K562 (cell line): ENCODE data around the gene INPP5K. TPM values are rescaled to one million over a fixed set of nuclear protein-coding genes. Genes with fewer than 3 reads are reported as not detected.

Experiments used
- ADNP ChIP-seq: fragments of 200-800 bp; sonication (Bioruptor generic); IDR thresholded peaks from 2 replicates; pipeline ENCODE4 v1.6.1; 2016; ENCODE audit warnings: missing genetic modification characterization, missing compliant biosample characterization
- CHD7 ChIP-seq: fragments of 200-600 bp; sonication (generic); IDR thresholded peaks from one replicate; pipeline ENCODE4 v1.6.1; 2012; ENCODE audit warnings: mild to moderate bottlenecking, low read depth, low read length, inconsistent platforms
- CREB1 ChIP-seq, 2 experiments: sonication (generic) in 1 of 2; formaldehyde crosslinking in 1 of 2; IDR thresholded peaks; 2 replicates each; pipeline versions ENCODE4 v1.6.1 to v1.8.0; 2012 to 2022; ENCODE audit warnings: inconsistent platforms in 1 of 2, mild to moderate bottlenecking in 1 of 2, missing genetic modification reagents in 1 of 2, moderate library complexity in 1 of 2
- CREM ChIP-seq: IDR thresholded peaks from 2 replicates; pipeline ENCODE4 v1.6.1; 2014; ENCODE audit warnings: antibody characterized with exemption, low read depth
- E4F1 ChIP-seq: fragments of 250-450 bp; sonication (Bioruptor Pico); IDR thresholded peaks from 2 replicates; pipeline ENCODE4 v1.5.0; 2021; ENCODE audit warnings: mild to moderate bottlenecking, borderline replicate concordance
- FOSL1 ChIP-seq: fragments of 200-800 bp; sonication (Bioruptor generic); conservative IDR thresholded peaks from 2 replicates; pipeline ENCODE4 v1.6.1; 2016; ENCODE audit warnings: missing genetic modification characterization, missing compliant biosample characterization
- FUS ChIP-seq: fragments of 200-400 bp; formaldehyde crosslinking; optimal IDR thresholded peaks from 2 replicates; pipeline ENCODE3; 2017; ENCODE audit warnings: low read depth, low read length
- NFE2L1 ChIP-seq: fragments of 450-650 bp; IDR thresholded peaks from 2 replicates; pipeline ENCODE4 v1.6.1; 2016; ENCODE audit warnings: missing genetic modification characterization, low read depth, mild to moderate bottlenecking, missing compliant biosample characterization, moderate library complexity, borderline replicate concordance
- PHF8 ChIP-seq: fragments of 200-600 bp; sonication (generic); IDR thresholded peaks from 2 replicates; pipeline ENCODE4 v1.6.1; 2012; ENCODE audit warnings: mixed run types, mild to moderate bottlenecking, inconsistent platforms, low read length, moderate library complexity, borderline replicate concordance
- RBM15 ChIP-seq: fragments of 200-400 bp; formaldehyde crosslinking; IDR thresholded peaks from 2 replicates; pipeline ENCODE4 v1.6.1; 2018; ENCODE audit warnings: mild to moderate bottlenecking, low read length, moderate library complexity; ENCODE audit not compliant: insufficient read depth
- STAG1 ChIP-seq: sonication (generic); formaldehyde crosslinking; IDR thresholded peaks from 2 replicates; pipeline ENCODE4 v1.5.0; 2020; ENCODE audit warnings: missing genetic modification reagents, borderline replicate concordance
- TAL1 ChIP-seq: fragments of 450-650 bp; IDR thresholded peaks from 2 replicates; pipeline ENCODE4 v1.6.1; 2016; ENCODE audit warnings: mild to moderate bottlenecking
- ZNF57 ChIP-seq: fragments of 450-650 bp; formaldehyde crosslinking; IDR thresholded peaks from 2 replicates; pipeline ENCODE4 v1.4.0; 2020; ENCODE audit warnings: mild to moderate bottlenecking, moderate library complexity
- polyA plus RNA-seq, 8 experiments: library from polyadenylated mRNA; depleted of rRNA in 4 of 8; stranded (reverse) in 5 of 8; unstranded in 3 of 8; fragments of >200 nt; fragmentation: Nextera tagmentation in 2 of 8; fragmentation: Illumina TruSeq in 1 of 8; extraction: Ambion mirVana in 2 of 8; extraction: Trizol in 1 of 8; gene quantifications; 2 replicates each; pipeline versions ENCODE4 v1.2.1 to v1.2.3, GENCODE V29; 2011 to 2014; ENCODE audit warnings: inconsistent platforms in 1 of 8, missing spikeins in 1 of 8
- total RNA-seq, 7 experiments: library from RNA; depleted of rRNA in 6 of 7; stranded (reverse); fragments of >200 nt in 6 of 7; fragmentation: Illumina TruSeq in 2 of 7; extraction: Trizol in 2 of 7; gene quantifications; 2 replicates each; pipeline versions ENCODE4 v1.2.1 to v1.2.3, GENCODE V29; 2011 to 2021; ENCODE audit warnings: low replicate concordance in 1 of 7

INPP5K gene
- total and polyA plus RNA-seq, 9 of the 15 experiments (the other 6 are each of a cell fraction or from before 2014, with no cell fraction given): 0.63 to 15.1 (median 10.1) TPM

- TF ChIP-seq CREB1 (IDR thresholded peaks at IDR 0.05) (no peak), CREB1 (CRISPR knock-in tag; IDR thresholded peaks at IDR 0.05) (peak; percentile 52; the same call in 1 of the 2 replicates), NFE2L1 (no peak), CREM (peak; percentile 61), PHF8 (peak; percentile 43; the same call in 1 of the 2 replicates), FUS (no peak), E4F1 (CRISPR knock-in tag) (no peak), ZNF57 (CRISPR knock-in tag) (no peak), ADNP (tag) (no peak), STAG1 (CRISPR knock-in tag) (no peak), CHD7 (no peak), TAL1 (peak; percentile 25; the same call in 1 of the 2 replicates), FOSL1 (tag) (peak; percentile 38; the same call in 1 of the 2 replicates), RBM15 (no peak)
These were observed 28.2 kb downstream of the INPP5K start (continued) for GRCh38 chr17:1487939-1488825.
